Right lobe of liver (tissue), 6 donors: ENCODE data around the gene CPT1C. TPM values are rescaled to one million over a fixed set of nuclear protein-coding genes. Genes with fewer than 3 reads are reported as not detected.
A peak's percentile ranks its signal among the peaks of the same experiment; 100 is the strongest.

ENCODE experiments used
- ATAC-seq, 4 donors: fragments of 200-7000 bp; cut with Tn5 transposase; one replicate each; pipeline ENCODE4 v1.9.1; 2020; ENCODE audit warnings: mild to moderate bottlenecking in 4 of 4, moderate library complexity in 4 of 4
- DNase-seq, 3 donors: peaks; one replicate each; pipeline ENCODE4 v3.0.0-alpha.2; 2020
- H3K27ac ChIP-seq, 3 donors: fragments of 200-600 bp; one replicate each; pipeline ENCODE4 v1.8.0; 2022
- H3K27me3 ChIP-seq, 2 donors: fragments of 200-600 bp; one replicate each; pipeline ENCODE4 v1.8.0; 2022
- H3K36me3 ChIP-seq, 4 donors: fragments of 200-600 bp; sonication (generic) in 1 of 4; one replicate each; pipeline versions ENCODE4 v1.5.1 to v1.8.0; 2017 to 2022; ENCODE audit warnings: control low read depth in 1 of 4
- H3K4me1 ChIP-seq, 4 donors: fragments of 200-600 bp; sonication (generic) in 1 of 4; one replicate each; pipeline versions ENCODE4 v1.5.1 to v1.8.0; 2017 to 2022; ENCODE audit warnings: control low read depth in 1 of 4
- H3K4me3 ChIP-seq, 3 donors: fragments of 200-600 bp; one replicate each; pipeline ENCODE4 v1.8.0; 2022
- H3K9me3 ChIP-seq, 4 donors: fragments of 200-600 bp; sonication (generic) in 1 of 4; one replicate each; pipeline versions ENCODE4 v1.5.1 to v1.8.0; 2017 to 2022; ENCODE audit warnings: control low read depth in 1 of 4
- CTCF ChIP-seq, 4 donors: fragments of 200-600 bp in 3 of 4; fragments of 450-650 bp in 1 of 4; IDR thresholded peaks; one replicate each; pipeline versions ENCODE4 v1.5.1 to v1.8.0; 2016 to 2022; ENCODE audit warnings: antibody characterized with exemption in 4 of 4, mild to moderate bottlenecking in 2 of 4
- POLR2A ChIP-seq: fragments of 450-650 bp; IDR thresholded peaks from one replicate; pipeline ENCODE4 v1.6.1; 2017; ENCODE audit warnings: antibody characterized with exemption, mild to moderate bottlenecking
- WGBS: methylation state at CpG from one replicate; pipeline ENCODE4 v1.1.6; 2018; ENCODE audit warnings: low coverage, low lambda C conversion rate; ENCODE audit not compliant: insufficient coverage; ENCODE audit errors: missing lambda C conversion rate; 5-methylcytosine and 5-hydroxymethylcytosine counted together
- intact Hi-C, 2 donors: fragments of 100-400 bp; cut with DNase I; formaldehyde crosslinking; loops; one replicate each; pipeline versions ENCODE4 v1.11.2 to v1.14.1; 2022
- total RNA-seq, 6 experiments: library from RNA; depleted of rRNA in 2 of 6; stranded (reverse); fragments of >200 nt in 2 of 6; fragmentation: NEBNext Ultra II Directional in 3 of 6; extraction: Animal tissue kit (Norgen Biotek cat#: 25700) in 3 of 6; gene quantifications; one replicate each; pipeline versions ENCODE4 v1.1.0 to v1.2.4, GENCODE V29; 2016 to 2023
- donor health status: DM: no; HTN: yes; CAD: no.
- donor health status: DM: no; HTN: no; CAD: no.
- donor health status: DM: no; HTN: no; CAD: no.
- donor health status: DM: no; HTN: yes; CAD: no.
- donor health status: DM: no; HTN: yes; CAD: no.

CPT1C gene
- total RNA-seq, 6 experiments from 2014 or later: 0.43 to 6.7 (median 0.97) TPM

DNA sequence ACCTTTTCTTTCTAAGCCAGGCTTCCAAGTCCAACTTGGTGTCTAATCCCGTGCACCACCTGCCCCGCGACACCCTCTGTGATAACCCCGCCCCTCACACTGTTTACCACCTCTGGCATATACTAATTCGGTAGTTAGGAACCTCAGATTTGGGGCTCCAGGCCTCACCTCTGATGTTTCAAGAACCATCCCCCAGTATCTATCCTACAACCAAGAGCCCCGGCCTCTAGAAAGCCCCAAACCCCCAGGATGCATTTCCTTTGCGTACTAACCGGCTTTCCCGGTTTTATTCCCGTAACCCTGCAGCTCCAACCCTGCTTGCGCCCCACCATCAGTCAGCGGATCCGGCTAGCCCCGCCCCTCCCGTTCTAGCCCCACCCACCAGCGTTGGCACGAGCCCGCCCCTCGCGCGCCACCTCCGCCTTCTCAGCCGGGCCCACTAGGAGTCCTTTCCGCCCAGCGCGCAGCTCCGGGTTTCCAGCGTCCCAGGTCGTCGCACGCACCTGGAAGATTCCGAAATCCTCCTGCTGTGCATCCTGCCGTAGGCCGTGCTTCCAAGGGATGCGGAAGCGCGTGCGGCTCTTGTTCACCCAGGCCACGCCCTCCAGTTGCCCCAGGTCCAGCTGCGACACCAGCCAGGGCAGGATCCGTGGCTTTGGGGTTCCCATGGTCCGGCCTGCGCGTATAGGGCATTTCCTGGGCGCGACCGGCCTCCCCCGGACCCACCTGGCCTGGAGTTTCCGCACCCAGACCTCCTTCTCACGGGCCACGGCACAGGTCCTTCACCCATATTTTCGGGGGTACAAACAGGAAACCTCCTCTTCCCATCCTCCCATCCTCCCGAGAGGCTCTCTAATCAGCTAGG is 26.5 kb upstream of the CPT1C start:
- TF ChIP-seq CTCF (IDR thresholded peaks at IDR 0.05) (peak in 2 of 4 donors; percentile 25 to 27), POLR2A (peak; percentile 61)
- Histone ChIP-seq H3K36me3 (peaks cover 0 to 24% (median 7%) of the 10 kb centered on the region in 4 donors), H3K27me3 (no peaks in the 10 kb centered on the region), H3K9me3 (no peaks in the 10 kb centered on the region), H3K27ac (peak overlapping the region; percentile 54 to 82 (median 67)), H3K4me1 (peaks cover 0 to 14% (median 5%) of the 10 kb centered on the region in 4 donors), H3K4me3 (peak overlapping the region; percentile 59 to 79 (median 68))
- WGBS: under 1% methylated on average over 51 of the region's 53 CpGs
- intact Hi-C loops: loop anchor here in 1 of 2 donors (10.0 kb wide), 1 partner anchor 70 kb away; the partner anchor contains the start of gene PRR12
- ATAC-seq (peak; percentile 80 to 87 (median 86)), DNase-seq (peak; percentile 94 to 95 (median 95))

DNA sequence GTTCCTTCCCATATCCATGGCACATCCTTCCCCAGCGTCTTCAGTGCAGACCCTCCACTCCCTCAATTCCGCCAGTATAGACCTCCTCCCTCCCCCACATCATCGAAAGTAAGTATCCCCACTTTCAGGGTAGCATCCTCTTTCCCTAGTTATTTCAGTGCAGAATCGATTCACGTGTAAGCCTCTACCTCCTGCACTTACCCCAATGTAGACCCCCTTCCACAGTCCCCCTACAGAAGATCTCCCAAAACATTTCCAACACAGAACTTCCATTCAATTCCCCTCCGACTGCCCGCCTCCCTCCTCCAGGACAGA is 25.9 kb upstream of the CPT1C start:
- Histone ChIP-seq H3K36me3 (peaks cover 0 to 21% (median 7%) of the 10 kb centered on the region in 4 donors), H3K27me3 (no peaks in the 10 kb centered on the region), H3K9me3 (no peaks in the 10 kb centered on the region), H3K4me1 (peaks cover 0 to 14% (median 5%) of the 10 kb centered on the region in 4 donors), H3K4me3 (peak overlapping the region; percentile 59 to 79 (median 68)), H3K27ac (peak overlapping the region; percentile 54 to 82 (median 67))
- intact Hi-C loops: loop anchor here in 1 of 2 donors (10.0 kb wide), 1 partner anchor 70 kb away; the partner anchor contains the start of gene PRR12
- ATAC-seq (no peak), DNase-seq (no peak)
- WGBS: 0% methylated on average over 7 of the region's 7 CpGs
- TF ChIP-seq CTCF (IDR thresholded peaks at IDR 0.05): no peak
- no peak for TF ChIP-seq POLR2A

DNA sequence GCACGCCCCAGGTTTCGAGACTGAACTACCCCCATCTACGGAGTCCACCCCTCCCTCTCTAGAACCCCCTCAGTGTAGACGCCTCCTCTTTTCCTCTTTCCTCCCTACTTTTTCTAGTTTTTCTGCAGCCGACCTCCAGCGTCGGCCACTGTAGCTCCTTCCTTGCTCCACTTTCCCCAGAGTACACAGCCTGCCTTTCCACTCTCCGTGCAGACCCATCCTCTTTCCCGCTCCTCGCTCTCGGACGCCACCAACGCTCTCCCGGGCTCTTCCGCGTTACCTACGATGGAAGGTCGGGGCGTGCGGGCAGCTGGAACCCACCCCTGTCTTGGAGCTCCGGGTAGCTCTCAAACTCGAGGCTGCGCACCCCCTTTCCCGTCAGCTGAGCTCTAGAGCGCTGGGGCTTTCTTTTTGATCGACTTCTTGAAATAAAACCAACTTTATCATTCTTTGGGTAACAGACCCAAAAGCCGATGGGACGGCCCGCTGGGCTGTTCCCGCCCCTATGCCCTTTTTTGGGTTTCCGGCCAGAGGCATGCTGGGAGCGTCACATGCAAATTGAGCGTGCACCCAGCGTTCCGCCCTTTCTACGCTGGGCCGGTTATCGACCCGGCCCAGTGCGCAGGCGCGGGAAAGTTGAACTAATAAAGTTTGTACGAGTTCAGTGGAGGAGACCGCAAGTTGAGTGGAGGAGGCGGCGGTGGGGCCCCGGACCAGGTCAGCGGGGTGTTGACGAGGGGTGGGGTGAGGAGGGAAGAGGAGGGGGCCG is 25.4 kb upstream of the CPT1C start, which contains the start of the genes BCL2L12 and IRF3:
Gene BCL2L12, plus strand, starts transcription at position 583 of the 769 bp plus-strand sequence. CDS start 760 bp downstream, outside the sequence.
Gene IRF3, minus strand, starts transcription at position 507 of the 769 bp plus-strand sequence. CDS start 1,019 bp downstream, outside the sequence.
- ATAC-seq (peak; percentile 82 to 90 (median 84)), DNase-seq (peak; percentile 98 to 99 (median 98))
- Histone ChIP-seq H3K27me3 (no peaks in the 10 kb centered on the region), H3K36me3 (peaks cover 0 to 16% (median 7%) of the 10 kb centered on the region in 4 donors), H3K9me3 (no peaks in the 10 kb centered on the region), H3K4me3 (peak within 1 kb of the TSS; percentile 59 to 79 (median 68)), H3K27ac (peak within 1 kb of the TSS; percentile 54 to 82 (median 67)), H3K4me1 (peaks cover 0 to 14% (median 5%) of the 10 kb centered on the region in 4 donors)
- intact Hi-C loops: loop anchor here in 1 of 2 donors (10.0 kb wide), 1 partner anchor 71 kb away; the partner anchor contains the start of gene PRR12
- TF ChIP-seq CTCF (IDR thresholded peaks at IDR 0.05): no peak
- peak; percentile 80 for TF ChIP-seq POLR2A
- WGBS: under 1% methylated on average over 50 of the region's 50 CpGs

GRCh38 chr19:49666120-49666444 is 24.8 kb upstream of the CPT1C start:
- ATAC-seq: no peak
- Histone ChIP-seq H3K36me3 (peaks cover 0 to 13% (median 7%) of the 10 kb centered on the region in 4 donors), H3K27ac (peak overlapping the region in 2 of 3 donors; percentile 29 to 82), H3K9me3 (no peaks in the 10 kb centered on the region), H3K27me3 (no peaks in the 10 kb centered on the region), H3K4me3 (peak overlapping the region; percentile 59 to 79 (median 68)), H3K4me1 (peaks cover 0 to 14% (median 5%) of the 10 kb centered on the region in 4 donors)
- 1% methylated on average over 9 of the region's 9 CpGs for WGBS
- intact Hi-C loops: loop anchor here in 1 of 2 donors (10.0 kb wide), 1 partner anchor 71 kb away; the partner anchor contains the start of gene PRR12
- no peak for TF ChIP-seq POLR2A
- no peak for DNase-seq
